Spleen (tissue), 11 donors: ENCODE data around the gene DCUN1D3. TPM values are rescaled to one million over a fixed set of nuclear protein-coding genes. Genes with fewer than 3 reads are reported as not detected.

Experiments
- DNase-seq: peaks from one replicate; pipeline ENCODE4 v3.0.0-alpha.2; 2020
- H3K27ac ChIP-seq, 8 donors: fragments of 200-600 bp; sonication (generic) in 7 of 8; 1 replicate in 4 of 8; 2 replicates in 4 of 8; pipeline versions ENCODE4 v1.5.0 to v1.8.0; 2016 to 2021; ENCODE audit warnings: inconsistent platforms in 4 of 8, mild to moderate bottlenecking in 4 of 8, moderate library complexity in 1 of 8
- H3K27me3 ChIP-seq, 7 donors: fragments of 200-600 bp; sonication (generic) in 6 of 7; replicated peaks in 1 of 7; 1 replicate in 4 of 7; 2 replicates in 3 of 7; pipeline versions ENCODE4 v1.5.0 to v1.8.0; 2016 to 2021; ENCODE audit warnings: inconsistent platforms in 3 of 7, mild to moderate bottlenecking in 1 of 7
- H3K36me3 ChIP-seq, 6 donors: fragments of 200-600 bp; sonication (generic) in 5 of 6; 1 replicate in 4 of 6; 2 replicates in 2 of 6; pipeline versions ENCODE4 v1.5.0 to v1.8.0; 2016 to 2021; ENCODE audit warnings: inconsistent platforms in 2 of 6
- H3K4me1 ChIP-seq, 6 donors: fragments of 200-600 bp; sonication (generic) in 5 of 6; 1 replicate in 3 of 6; 2 replicates in 3 of 6; pipeline versions ENCODE4 v1.5.0 to v1.8.0; 2016 to 2021; ENCODE audit warnings: inconsistent platforms in 3 of 6
- H3K4me3 ChIP-seq, 8 donors: fragments of 200-600 bp; sonication (generic) in 7 of 8; 1 replicate in 4 of 8; 2 replicates in 4 of 8; pipeline versions ENCODE4 v1.5.0 to v1.8.0; 2016 to 2021; ENCODE audit warnings: inconsistent platforms in 4 of 8, mild to moderate bottlenecking in 4 of 8, moderate library complexity in 2 of 8
- H3K9me3 ChIP-seq, 8 donors: fragments of 200-600 bp; sonication (generic) in 7 of 8; 1 replicate in 4 of 8; 2 replicates in 4 of 8; pipeline versions ENCODE4 v1.5.0 to v1.8.0; 2016 to 2021; ENCODE audit warnings: inconsistent platforms in 4 of 8
- POLR2A ChIP-seq, 3 donors: fragments of 450-650 bp; IDR thresholded peaks; one replicate each; pipeline ENCODE4 v1.5.1; 2017; ENCODE audit warnings: antibody characterized with exemption in 3 of 3, mild to moderate bottlenecking in 1 of 3
- POLR2AphosphoS5 ChIP-seq, 3 donors: sonication (generic); formaldehyde crosslinking; IDR thresholded peaks; one replicate each; pipeline ENCODE4 v1.5.1; 2017; ENCODE audit warnings: antibody characterized with exemption in 3 of 3
- WGBS, 5 donors: extraction: QIAGEN DNeasy Blood & Tissue Kit in 3 of 5; methylation state at CpG; one replicate each; pipeline versions ENCODE4 v1.1.5 to v1.1.7; 2013 to 2018; 5-methylcytosine and 5-hydroxymethylcytosine counted together
- intact Hi-C: fragments of 100-400 bp; cut with DNase I; formaldehyde crosslinking; loops from one replicate; pipeline ENCODE4 v1.15.0; 2023; ENCODE audit warnings: low total_unique reads
- polyA plus RNA-seq, 3 donors: library from polyadenylated mRNA; stranded (reverse); fragments of 200-250 nt; gene quantifications; one replicate each; pipeline ENCODE4 v1.2.1, GENCODE V29; 2013
- total RNA-seq, 7 donors: library from RNA; depleted of rRNA in 3 of 7; stranded (reverse); fragments of >200 nt in 3 of 7; fragmentation: NEBNext Ultra II Directional in 4 of 7; extraction: Animal tissue kit (Norgen Biotek cat#: 25700) in 4 of 7; gene quantifications; one replicate each; pipeline versions ENCODE4 v1.1.0 to v1.2.1, GENCODE V29; 2016 to 2021
- TF ChIP-seq, protein P1 (sequence below), 11 experiments: fragments of 200-600 bp in 7 of 11; fragments of 450-650 bp in 4 of 11; sonication (generic) in 4 of 11; IDR thresholded peaks in 8 of 11; conservative IDR thresholded peaks in 3 of 11; 1 replicate in 7 of 11; 2 replicates in 4 of 11; pipeline versions ENCODE4 v1.4.0 to v1.8.0; 2016 to 2021; ENCODE audit warnings: antibody characterized with exemption in 11 of 11, inconsistent platforms in 4 of 11, mild to moderate bottlenecking in 1 of 11
- donor health status: healthy with polysubstance abuse.
- donor health status: DM: no; HTN: no; CAD: no; lungs with moderate emphysema.
- donor health status: DM: no; HTN: no; CAD: no.
- donor health status: Bipolar disorder and iron deficiency.
- donor health status: healthy.
- donor health status: DM: no; HTN: no; CAD: no.
- donor health status: DM: yes; HTN: yes; CAD: no.

Gene DCUN1D3
- total and polyA plus RNA-seq, 10 donors = 1.0 to 13.7 (median 7.8) TPM

DNA sequence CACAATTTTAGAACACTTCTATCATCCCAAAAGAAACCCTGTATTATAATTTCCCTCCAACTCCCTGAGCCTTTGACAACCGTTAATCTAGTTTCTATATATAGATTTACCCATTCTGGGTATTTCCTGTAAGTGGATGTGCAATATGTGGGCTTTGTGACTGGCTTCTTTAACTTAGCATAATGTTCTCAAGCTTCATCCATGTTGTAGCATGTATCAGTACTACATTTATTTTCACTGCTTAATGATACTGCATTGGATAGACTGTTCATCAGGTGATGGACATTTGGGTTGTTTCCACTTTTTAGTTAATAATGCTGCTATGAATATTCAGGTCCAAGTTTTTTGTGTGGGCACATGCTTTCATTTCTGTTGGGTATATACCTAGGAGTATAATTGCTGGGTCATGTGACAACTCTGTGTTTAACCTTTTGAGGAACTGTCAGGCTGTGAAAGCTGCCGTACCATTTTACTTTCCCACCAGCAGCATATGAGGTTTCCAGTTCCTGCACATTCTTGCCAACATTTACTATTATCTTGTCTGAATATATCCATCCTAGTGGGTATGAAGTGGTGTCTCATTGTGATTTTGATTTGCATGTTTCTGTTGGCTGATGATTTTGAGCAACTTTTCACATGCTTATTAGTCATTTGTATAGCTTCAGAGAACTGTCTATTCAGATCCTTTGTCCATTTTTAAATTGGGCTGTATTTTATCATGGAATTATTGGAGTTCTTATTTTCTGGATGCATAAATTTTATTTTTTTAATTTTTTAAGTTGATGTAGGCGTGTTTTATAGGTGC lies 77.4 kb downstream of the DCUN1D3 start:
- DNase-seq = no peak
- no peaks in the 10 kb centered on the region for H3K9me3 ChIP-seq
- H3K4me3 ChIP-seq = no peak overlapping the region
- H3K27me3 ChIP-seq = no peaks in the 10 kb centered on the region
- H3K27ac ChIP-seq = no peak overlapping the region
- H3K36me3 ChIP-seq = peaks cover 0 to 24% (median 0%) of the 10 kb centered on the region in 6 donors
- intact Hi-C loops = no loop called here
- WGBS, 5 donors = 50 to 64% (median 52%) methylated on average over 3 of the region's 3 CpGs
- H3K4me1 ChIP-seq = peaks cover 0 to 13% (median 0%) of the 10 kb centered on the region in 6 donors
- no peak for TF ChIP-seq POLR2AphosphoS5 (IDR thresholded peaks at IDR 0.05)
- no peak for TF ChIP-seq POLR2A (IDR thresholded peaks at IDR 0.05)
- TF ChIP-seq, protein P1, sequence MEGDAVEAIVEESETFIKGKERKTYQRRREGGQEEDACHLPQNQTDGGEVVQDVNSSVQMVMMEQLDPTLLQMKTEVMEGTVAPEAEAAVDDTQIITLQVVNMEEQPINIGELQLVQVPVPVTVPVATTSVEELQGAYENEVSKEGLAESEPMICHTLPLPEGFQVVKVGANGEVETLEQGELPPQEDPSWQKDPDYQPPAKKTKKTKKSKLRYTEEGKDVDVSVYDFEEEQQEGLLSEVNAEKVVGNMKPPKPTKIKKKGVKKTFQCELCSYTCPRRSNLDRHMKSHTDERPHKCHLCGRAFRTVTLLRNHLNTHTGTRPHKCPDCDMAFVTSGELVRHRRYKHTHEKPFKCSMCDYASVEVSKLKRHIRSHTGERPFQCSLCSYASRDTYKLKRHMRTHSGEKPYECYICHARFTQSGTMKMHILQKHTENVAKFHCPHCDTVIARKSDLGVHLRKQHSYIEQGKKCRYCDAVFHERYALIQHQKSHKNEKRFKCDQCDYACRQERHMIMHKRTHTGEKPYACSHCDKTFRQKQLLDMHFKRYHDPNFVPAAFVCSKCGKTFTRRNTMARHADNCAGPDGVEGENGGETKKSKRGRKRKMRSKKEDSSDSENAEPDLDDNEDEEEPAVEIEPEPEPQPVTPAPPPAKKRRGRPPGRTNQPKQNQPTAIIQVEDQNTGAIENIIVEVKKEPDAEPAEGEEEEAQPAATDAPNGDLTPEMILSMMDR (IDR thresholded peaks at IDR 0.05 in 8 of 11, conservative IDR thresholded peaks at IDR 0.05 in 3 of 11) = no peak

DNA sequence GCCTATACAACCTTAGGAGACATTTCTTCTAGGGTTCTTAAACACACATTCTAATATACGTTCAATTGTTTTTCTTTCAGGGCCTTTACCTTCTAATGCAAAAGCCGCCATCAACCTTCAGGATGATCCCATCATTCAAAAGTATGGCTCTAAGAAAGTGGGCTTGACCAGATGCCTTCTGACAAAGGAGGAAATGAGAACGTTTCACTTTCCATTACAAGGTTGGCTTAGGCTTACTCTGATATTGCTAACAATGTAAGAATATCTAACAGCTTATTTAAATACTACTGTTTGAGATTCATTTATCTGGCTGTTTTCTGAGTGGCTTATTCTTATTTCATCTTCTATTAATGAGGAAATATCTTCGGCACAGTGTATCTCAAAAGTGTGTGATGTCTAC lies 78.5 kb downstream of the DCUN1D3 start:
- WGBS, 5 donors = 74 to 78% (median 77%) methylated on average over 4 of the region's 4 CpGs
- intact Hi-C loops = no loop called here
- Histone ChIP-seq H3K4me1 (peaks cover 0 to 13% (median 0%) of the 10 kb centered on the region in 6 donors), H3K27ac (no peak overlapping the region), H3K36me3 (peaks cover 0 to 18% (median 0%) of the 10 kb centered on the region in 6 donors), H3K27me3 (no peaks in the 10 kb centered on the region), H3K4me3 (no peak overlapping the region), H3K9me3 (no peaks in the 10 kb centered on the region)
- no peak for DNase-seq
- TF ChIP-seq, protein P1 (IDR thresholded peaks at IDR 0.05 in 8 of 11, conservative IDR thresholded peaks at IDR 0.05 in 3 of 11) = no peak
- TF ChIP-seq POLR2A (IDR thresholded peaks at IDR 0.05) (no peak), POLR2AphosphoS5 (IDR thresholded peaks at IDR 0.05) (no peak)

- H3K27ac ChIP-seq = no peak overlapping the region
- TF ChIP-seq, protein P1 (IDR thresholded peaks at IDR 0.05 in 8 of 11, conservative IDR thresholded peaks at IDR 0.05 in 3 of 11) = no peak
- TF ChIP-seq POLR2A (IDR thresholded peaks at IDR 0.05) (no peak), POLR2AphosphoS5 (IDR thresholded peaks at IDR 0.05) (no peak)
- no peak for DNase-seq
- H3K36me3 ChIP-seq = peaks cover 0 to 20% (median 0%) of the 10 kb centered on the region in 6 donors
- no peaks in the 10 kb centered on the region for H3K27me3 ChIP-seq
- WGBS, 5 donors = 96 to 99% (median 98%) methylated on average over 4 of the region's 4 CpGs
- no peak overlapping the region for H3K4me3 ChIP-seq
- no peaks in the 10 kb centered on the region for H3K9me3 ChIP-seq
- intact Hi-C loops = no loop called here
- peaks cover 0 to 13% (median 0%) of the 10 kb centered on the region in 6 donors for H3K4me1 ChIP-seq
Observed at GRCh38 chr16:20818929-20819585, 81.1 kb downstream of the DCUN1D3 start.

DNA sequence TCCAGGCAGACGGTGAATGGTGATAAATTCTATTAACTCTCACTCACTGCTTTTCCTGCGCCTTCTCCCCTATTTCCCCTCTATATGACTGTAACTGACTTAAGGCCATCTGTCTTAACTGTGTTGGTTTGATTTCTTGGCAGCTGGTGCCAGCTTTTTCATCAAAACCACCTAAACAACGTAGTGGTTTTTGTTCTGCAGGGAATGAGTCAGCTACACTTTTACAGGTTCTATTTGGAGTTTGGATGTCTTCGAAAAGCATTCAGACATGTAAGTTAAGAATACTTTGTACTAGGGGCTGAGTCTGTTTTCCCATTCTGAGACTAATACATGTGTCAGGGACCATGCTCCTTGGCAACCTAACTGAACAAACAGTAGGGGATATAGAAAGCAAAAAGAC lies 85.4 kb downstream of the DCUN1D3 start:
- H3K4me3 ChIP-seq = no peak overlapping the region
- H3K9me3 ChIP-seq = no peaks in the 10 kb centered on the region
- intact Hi-C loops = no loop called here

More for the DNA sequence above, 85.4 kb downstream of the DCUN1D3 start:
- Histone ChIP-seq H3K27ac (no peak overlapping the region), H3K4me1 (peaks cover 0 to 1% (median 0%) of the 10 kb centered on the region in 6 donors), H3K27me3 (no peaks in the 10 kb centered on the region), H3K36me3 (peaks cover 0 to 20% (median 0%) of the 10 kb centered on the region in 6 donors)
- WGBS, 5 donors = 50 to 64% (median 60%) methylated on average over 4 of the region's 4 CpGs
- no peak for TF ChIP-seq POLR2AphosphoS5 (IDR thresholded peaks at IDR 0.05)
- TF ChIP-seq, protein P1 (IDR thresholded peaks at IDR 0.05 in 8 of 11, conservative IDR thresholded peaks at IDR 0.05 in 3 of 11) = no peak
- no peak for TF ChIP-seq POLR2A (IDR thresholded peaks at IDR 0.05)
- no peak for DNase-seq
